Measurements from ENCODE around the gene RIOK1.

DNA sequence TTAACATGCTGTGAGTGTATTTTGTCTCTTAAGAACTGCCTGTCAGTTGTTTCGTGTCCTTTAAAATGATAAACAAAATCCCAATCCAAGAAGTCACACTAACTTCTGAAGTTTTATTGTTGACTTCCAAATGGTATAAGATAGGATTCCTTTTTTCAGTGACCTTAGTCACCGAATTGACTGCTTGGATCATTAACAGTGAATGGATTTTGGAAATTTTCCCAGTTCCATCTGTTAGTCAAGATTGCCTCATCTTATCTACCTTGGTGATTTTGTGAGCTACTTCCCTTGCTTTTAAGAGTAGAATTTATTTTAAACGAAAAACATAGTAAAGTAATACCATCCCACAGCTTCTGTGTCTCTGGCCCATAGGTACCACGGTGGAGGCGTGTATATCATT is 14.9 kb downstream of the RIOK1 start:
- no peak for TF ChIP-seq POLR2A (IDR thresholded peaks at IDR 0.05)
- no peak for TF ChIP-seq CTCF (IDR thresholded peaks at IDR 0.05 in 4 of 5, conservative IDR thresholded peaks at IDR 0.05 in 1 of 5)
